ENCODE measurements around the gene C16orf95. TPM values are rescaled to one million over a fixed set of nuclear protein-coding genes. Genes with fewer than 3 reads are reported as not detected.

The C16orf95 gene
- total and polyA plus RNA-seq, 4 donors, result 2.0 to 6.2 (median 4.6) TPM

DNA sequence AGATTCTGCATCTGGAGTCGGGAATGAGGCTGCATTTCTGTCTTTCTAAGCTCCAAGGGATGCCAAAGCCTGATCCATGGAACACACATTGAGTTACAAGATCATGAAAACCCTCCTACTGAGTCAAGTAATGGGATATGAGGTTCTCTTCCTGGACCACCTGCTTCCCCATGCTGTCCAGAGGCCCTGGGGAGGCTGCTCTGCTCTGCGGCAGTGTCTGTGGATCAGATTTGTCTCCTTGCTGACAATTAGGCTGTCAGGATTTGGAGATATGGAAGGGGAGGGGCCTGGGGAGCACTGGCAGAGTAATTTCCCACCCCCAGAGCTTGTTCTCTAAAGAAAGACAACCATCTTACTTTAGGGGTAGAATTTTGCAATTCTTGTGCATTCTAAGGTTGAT lies 33.0 kb downstream of the C16orf95 start (continued):
- TF ChIP-seq, protein P1, sequence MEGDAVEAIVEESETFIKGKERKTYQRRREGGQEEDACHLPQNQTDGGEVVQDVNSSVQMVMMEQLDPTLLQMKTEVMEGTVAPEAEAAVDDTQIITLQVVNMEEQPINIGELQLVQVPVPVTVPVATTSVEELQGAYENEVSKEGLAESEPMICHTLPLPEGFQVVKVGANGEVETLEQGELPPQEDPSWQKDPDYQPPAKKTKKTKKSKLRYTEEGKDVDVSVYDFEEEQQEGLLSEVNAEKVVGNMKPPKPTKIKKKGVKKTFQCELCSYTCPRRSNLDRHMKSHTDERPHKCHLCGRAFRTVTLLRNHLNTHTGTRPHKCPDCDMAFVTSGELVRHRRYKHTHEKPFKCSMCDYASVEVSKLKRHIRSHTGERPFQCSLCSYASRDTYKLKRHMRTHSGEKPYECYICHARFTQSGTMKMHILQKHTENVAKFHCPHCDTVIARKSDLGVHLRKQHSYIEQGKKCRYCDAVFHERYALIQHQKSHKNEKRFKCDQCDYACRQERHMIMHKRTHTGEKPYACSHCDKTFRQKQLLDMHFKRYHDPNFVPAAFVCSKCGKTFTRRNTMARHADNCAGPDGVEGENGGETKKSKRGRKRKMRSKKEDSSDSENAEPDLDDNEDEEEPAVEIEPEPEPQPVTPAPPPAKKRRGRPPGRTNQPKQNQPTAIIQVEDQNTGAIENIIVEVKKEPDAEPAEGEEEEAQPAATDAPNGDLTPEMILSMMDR (IDR thresholded peaks at IDR 0.05; ENCODE audit: low read depth, low read length, missing input control), result no peak
- TF ChIP-seq, protein P2, sequence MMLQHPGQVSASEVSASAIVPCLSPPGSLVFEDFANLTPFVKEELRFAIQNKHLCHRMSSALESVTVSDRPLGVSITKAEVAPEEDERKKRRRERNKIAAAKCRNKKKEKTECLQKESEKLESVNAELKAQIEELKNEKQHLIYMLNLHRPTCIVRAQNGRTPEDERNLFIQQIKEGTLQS (IDR thresholded peaks at IDR 0.05), result no peak
- TF ChIP-seq YY1 (IDR thresholded peaks at IDR 0.05) (no peak), NR2F2 (IDR thresholded peaks at IDR 0.05) (no peak)

DNA sequence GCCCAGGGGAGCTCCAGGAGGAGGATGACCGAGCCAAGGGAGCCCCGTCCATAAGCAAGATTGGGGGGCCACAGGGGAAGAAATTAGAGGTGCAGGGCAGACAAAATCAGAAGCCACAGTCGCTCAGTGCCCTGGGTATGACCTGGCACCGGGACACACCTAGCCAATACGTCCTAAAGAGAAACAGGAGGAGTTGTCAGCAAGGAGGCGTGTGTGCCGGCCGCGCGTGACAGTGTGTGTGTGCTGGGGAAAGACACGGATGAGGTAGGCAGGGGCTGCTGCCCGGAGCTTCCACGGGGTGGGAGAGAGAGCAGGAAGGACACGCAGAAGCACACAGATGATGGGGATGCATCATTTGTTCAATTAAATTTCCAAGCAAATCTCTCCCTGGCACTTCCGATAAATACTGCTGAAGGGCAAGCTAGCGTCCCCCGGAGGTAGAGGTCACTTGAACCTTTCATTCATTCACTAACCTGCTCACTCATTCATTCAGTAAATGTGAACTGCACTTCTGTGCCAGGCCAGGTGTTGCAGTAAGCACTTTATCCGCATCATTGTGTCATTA lies 38.0 kb downstream of the C16orf95 start:
- TF ChIP-seq FOXA2 (IDR thresholded peaks at IDR 0.05) (no peak), SP1 (IDR thresholded peaks at IDR 0.05) (no peak), JUND (IDR thresholded peaks at IDR 0.05) (no peak), HNF4G (IDR thresholded peaks at IDR 0.05) (no peak), TAF1 (conservative IDR thresholded peaks at IDR 0.05) (no peak)
- TF ChIP-seq, protein P3, sequence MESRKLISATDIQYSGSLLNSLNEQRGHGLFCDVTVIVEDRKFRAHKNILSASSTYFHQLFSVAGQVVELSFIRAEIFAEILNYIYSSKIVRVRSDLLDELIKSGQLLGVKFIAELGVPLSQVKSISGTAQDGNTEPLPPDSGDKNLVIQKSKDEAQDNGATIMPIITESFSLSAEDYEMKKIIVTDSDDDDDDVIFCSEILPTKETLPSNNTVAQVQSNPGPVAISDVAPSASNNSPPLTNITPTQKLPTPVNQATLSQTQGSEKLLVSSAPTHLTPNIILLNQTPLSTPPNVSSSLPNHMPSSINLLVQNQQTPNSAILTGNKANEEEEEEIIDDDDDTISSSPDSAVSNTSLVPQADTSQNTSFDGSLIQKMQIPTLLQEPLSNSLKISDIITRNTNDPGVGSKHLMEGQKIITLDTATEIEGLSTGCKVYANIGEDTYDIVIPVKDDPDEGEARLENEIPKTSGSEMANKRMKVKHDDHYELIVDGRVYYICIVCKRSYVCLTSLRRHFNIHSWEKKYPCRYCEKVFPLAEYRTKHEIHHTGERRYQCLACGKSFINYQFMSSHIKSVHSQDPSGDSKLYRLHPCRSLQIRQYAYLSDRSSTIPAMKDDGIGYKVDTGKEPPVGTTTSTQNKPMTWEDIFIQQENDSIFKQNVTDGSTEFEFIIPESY (IDR thresholded peaks at IDR 0.05), result no peak
- TF ChIP-seq, protein P2 (IDR thresholded peaks at IDR 0.05), result no peak
- Histone ChIP-seq H3K4me3 (ENCODE audit: low read depth in 1 of 3, low read length in 3 of 3) (no peak overlapping the region), H3K27ac (ENCODE audit: low read depth in 1 of 2, low read length in 2 of 2) (no peak overlapping the region), H3K4me1 (ENCODE audit: control insufficient read depth in 4 of 4, insufficient read depth in 4 of 4, low read length in 3 of 4) (no peaks in the 10 kb centered on the region), H3K9me3 (ENCODE audit: control insufficient read depth in 4 of 4, low read length in 3 of 4) (no peaks in the 10 kb centered on the region), H3K27me3 (ENCODE audit: control insufficient read depth in 4 of 4, insufficient read depth in 4 of 4, low read length in 3 of 4) (no peaks in the 10 kb centered on the region), H3K9ac (ENCODE audit: low read depth in 1 of 2, low read length in 2 of 2) (no peak overlapping the region), H3K36me3 (ENCODE audit: control insufficient read depth in 4 of 4, insufficient read depth in 3 of 4, low read depth in 1 of 4, low read length in 3 of 4) (no peaks in the 10 kb centered on the region)
- no peak for DNase-seq (ENCODE audit: low spot score)
- 73% methylated on average over 18 of the region's 18 CpGs for whole genome bisulfite sequencing

DNA sequence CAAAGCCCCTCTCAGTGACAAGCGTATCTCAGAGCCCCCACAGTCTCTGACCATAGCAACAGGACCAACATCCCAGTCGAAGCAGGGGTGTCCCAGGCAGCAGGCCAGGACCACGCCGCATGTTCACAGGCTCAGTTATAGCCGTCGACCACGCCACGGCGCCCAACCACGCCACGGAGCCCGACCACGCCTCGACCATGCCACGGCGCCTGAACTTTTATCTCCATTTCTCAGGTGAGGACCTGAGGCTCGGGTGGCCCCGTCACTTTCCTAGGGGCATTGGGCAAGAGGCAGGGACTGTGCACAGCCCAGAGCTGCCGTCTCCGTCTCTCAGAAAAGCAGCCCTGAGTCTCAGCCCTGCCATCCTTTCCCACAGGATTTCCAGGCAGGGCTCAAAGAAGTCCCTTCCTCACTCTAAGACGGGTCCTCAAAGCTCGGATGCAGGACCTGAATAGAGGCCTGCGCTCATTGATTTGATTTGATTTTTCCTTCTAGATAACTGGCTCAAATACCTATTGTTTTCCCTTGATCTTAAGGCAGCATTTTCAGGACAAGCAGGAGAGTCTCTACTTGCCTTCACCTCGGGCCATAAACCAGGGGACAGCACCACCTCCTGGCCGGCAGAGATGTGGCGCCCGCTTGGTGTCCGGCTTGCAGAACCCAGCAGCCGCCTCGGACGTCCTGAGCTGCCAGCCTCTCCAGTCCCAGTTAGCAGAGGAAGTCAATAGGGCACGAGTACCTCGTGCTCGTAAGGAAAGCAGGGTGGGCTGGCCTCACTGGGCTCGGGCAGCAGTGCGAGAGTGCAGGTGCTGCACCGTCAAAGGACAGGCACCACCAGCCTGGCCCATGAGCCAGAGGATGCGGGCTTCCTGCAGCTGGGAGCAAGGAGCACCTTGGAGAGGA lies 38.8 kb downstream of the C16orf95 start:
- H3K4me1 ChIP-seq (ENCODE audit: control insufficient read depth in 4 of 4, insufficient read depth in 4 of 4, low read length in 3 of 4), result no peaks in the 10 kb centered on the region
- peak; percentile 70 for DNase-seq (ENCODE audit: low spot score)
- peak; percentile 91 to 95 for TF ChIP-seq RAD21 (IDR thresholded peaks at IDR 0.05)
- no peak for TF ChIP-seq NR2F2 (IDR thresholded peaks at IDR 0.05)
- no peak for TF ChIP-seq YY1 (IDR thresholded peaks at IDR 0.05)
- TF ChIP-seq, protein P4, sequence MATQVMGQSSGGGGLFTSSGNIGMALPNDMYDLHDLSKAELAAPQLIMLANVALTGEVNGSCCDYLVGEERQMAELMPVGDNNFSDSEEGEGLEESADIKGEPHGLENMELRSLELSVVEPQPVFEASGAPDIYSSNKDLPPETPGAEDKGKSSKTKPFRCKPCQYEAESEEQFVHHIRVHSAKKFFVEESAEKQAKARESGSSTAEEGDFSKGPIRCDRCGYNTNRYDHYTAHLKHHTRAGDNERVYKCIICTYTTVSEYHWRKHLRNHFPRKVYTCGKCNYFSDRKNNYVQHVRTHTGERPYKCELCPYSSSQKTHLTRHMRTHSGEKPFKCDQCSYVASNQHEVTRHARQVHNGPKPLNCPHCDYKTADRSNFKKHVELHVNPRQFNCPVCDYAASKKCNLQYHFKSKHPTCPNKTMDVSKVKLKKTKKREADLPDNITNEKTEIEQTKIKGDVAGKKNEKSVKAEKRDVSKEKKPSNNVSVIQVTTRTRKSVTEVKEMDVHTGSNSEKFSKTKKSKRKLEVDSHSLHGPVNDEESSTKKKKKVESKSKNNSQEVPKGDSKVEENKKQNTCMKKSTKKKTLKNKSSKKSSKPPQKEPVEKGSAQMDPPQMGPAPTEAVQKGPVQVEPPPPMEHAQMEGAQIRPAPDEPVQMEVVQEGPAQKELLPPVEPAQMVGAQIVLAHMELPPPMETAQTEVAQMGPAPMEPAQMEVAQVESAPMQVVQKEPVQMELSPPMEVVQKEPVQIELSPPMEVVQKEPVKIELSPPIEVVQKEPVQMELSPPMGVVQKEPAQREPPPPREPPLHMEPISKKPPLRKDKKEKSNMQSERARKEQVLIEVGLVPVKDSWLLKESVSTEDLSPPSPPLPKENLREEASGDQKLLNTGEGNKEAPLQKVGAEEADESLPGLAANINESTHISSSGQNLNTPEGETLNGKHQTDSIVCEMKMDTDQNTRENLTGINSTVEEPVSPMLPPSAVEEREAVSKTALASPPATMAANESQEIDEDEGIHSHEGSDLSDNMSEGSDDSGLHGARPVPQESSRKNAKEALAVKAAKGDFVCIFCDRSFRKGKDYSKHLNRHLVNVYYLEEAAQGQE (IDR thresholded peaks at IDR 0.05), result no peak
- TF ChIP-seq, protein P1 (IDR thresholded peaks at IDR 0.05; ENCODE audit: low read depth, low read length, missing input control), result peak; percentile 84
- TF ChIP-seq FOXA2 (IDR thresholded peaks at IDR 0.05), result no peak
- 55% methylated on average over 38 of the region's 38 CpGs for WGBS
- H3K27ac ChIP-seq (ENCODE audit: low read depth in 1 of 2, low read length in 2 of 2), result no peak overlapping the region
- no peak overlapping the region for H3K9ac ChIP-seq (ENCODE audit: low read depth in 1 of 2, low read length in 2 of 2)
- H3K27me3 ChIP-seq (ENCODE audit: control insufficient read depth in 4 of 4, insufficient read depth in 4 of 4, low read length in 3 of 4), result no peaks in the 10 kb centered on the region
- H3K36me3 ChIP-seq (ENCODE audit: control insufficient read depth in 4 of 4, insufficient read depth in 3 of 4, low read depth in 1 of 4, low read length in 3 of 4), result no peaks in the 10 kb centered on the region
- no peaks in the 10 kb centered on the region for H3K9me3 ChIP-seq (ENCODE audit: control insufficient read depth in 4 of 4, low read length in 3 of 4)
- H3K4me3 ChIP-seq (ENCODE audit: low read depth in 1 of 3, low read length in 3 of 3), result no peak overlapping the region

All from liver (tissue), 9 donors.